Measurements from ENCODE around the gene OR4D5.

GRCh38 chr11:123973816-123974215 is 34.4 kb downstream of the OR4D5 start:
- TF ChIP-seq CTCF (conservative IDR thresholded peaks at IDR 0.05; ENCODE audit: low read length), result no peak
- no peak for TF ChIP-seq EZH2phosphoT487 (IDR thresholded peaks at IDR 0.05; ENCODE audit: borderline replicate concordance)

Data from Loucy (cell line).